Mucosa of rectum (tissue), 2 donors: ENCODE data around the gene INTS15.

Experiments used
- H3K27ac ChIP-seq, 2 donors: one replicate each; pipeline ENCODE4 v1.7.0; 2013; ENCODE audit warnings: inconsistent platforms in 2 of 2, low read depth in 2 of 2, low read length in 2 of 2
- H3K27me3 ChIP-seq, 2 donors: one replicate each; pipeline ENCODE4 v1.7.0; 2013; ENCODE audit warnings: low read length in 2 of 2; ENCODE audit not compliant: control insufficient read depth in 2 of 2, insufficient read depth in 2 of 2
- H3K36me3 ChIP-seq, 2 donors: one replicate each; pipeline ENCODE4 v1.7.0; 2013; ENCODE audit warnings: low read length in 2 of 2; ENCODE audit not compliant: control insufficient read depth in 2 of 2, insufficient read depth in 2 of 2
- H3K4me1 ChIP-seq, 2 donors: one replicate each; pipeline ENCODE4 v1.7.0; 2013; ENCODE audit warnings: low read length in 2 of 2, mild to moderate bottlenecking in 1 of 2; ENCODE audit not compliant: control insufficient read depth in 2 of 2, insufficient read depth in 2 of 2
- H3K4me3 ChIP-seq, 2 donors: one replicate each; pipeline ENCODE4 v1.7.0; 2013; ENCODE audit warnings: low read length in 2 of 2
- H3K9ac ChIP-seq, 2 donors: one replicate each; pipeline ENCODE4 v1.7.0; 2013; ENCODE audit warnings: low read length in 2 of 2, low read depth in 1 of 2, mild to moderate bottlenecking in 1 of 2
- H3K9me3 ChIP-seq, 2 donors: one replicate each; pipeline ENCODE4 v1.7.0; 2013; ENCODE audit warnings: low read length in 2 of 2; ENCODE audit not compliant: control insufficient read depth in 2 of 2
- donor health status: healthy.
- donor health status: Normal muscosa, but diverticular disease.

INTS15 gene

DNA sequence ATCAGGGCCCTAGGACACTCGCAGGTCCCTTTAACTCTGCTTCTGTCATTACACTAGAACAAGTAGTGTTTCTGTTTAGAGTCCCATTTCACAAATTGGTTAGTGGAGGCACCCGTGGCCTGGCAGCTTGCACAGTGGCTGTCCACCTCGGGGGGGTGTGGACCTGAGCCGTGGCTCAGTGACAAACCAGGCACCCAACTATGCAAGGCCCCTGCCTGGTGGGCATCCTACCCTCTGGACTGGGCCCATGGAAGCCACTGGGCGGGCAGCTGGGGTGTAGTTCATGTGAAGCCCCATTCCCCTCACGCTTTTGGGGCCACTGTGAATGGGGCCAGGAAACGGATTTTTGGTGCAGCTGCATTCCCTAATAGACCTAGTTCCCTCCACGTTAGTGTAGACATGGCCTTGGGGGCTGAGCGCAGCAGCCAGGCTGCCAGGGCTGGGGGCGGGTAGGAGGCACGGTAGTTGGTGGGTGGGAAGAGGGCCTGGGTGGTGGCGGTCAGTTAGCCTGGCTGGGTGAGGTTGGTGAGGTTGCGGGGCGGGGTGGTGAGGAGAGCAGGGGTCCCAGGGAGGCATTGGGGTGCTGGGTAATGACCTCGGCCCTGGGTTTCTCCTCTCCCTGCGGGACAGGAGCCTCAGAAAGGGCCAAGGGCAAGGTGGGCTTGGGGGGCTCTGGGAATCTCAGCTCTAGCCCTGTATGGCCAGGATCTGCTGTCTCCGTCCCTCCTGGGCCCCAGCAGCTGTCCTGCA lies 66.0 kb downstream of the INTS15 start:
- Histone ChIP-seq H3K9ac (no peak overlapping the region), H3K9me3 (no peaks in the 10 kb centered on the region), H3K36me3 (peaks cover 15 to 23% of the 10 kb centered on the region in 2 donors), H3K27ac (no peak overlapping the region), H3K4me1 (no peaks in the 10 kb centered on the region), H3K4me3 (no peak overlapping the region), H3K27me3 (peaks cover 0 to 3% of the 10 kb centered on the region in 2 donors)

GRCh38 chr7:6656413-6656812 lies 66.6 kb downstream of the INTS15 start:
- Histone ChIP-seq H3K36me3 (peaks cover 14 to 22% of the 10 kb centered on the region in 2 donors), H3K27ac (no peak overlapping the region), H3K4me1 (no peaks in the 10 kb centered on the region), H3K9me3 (no peaks in the 10 kb centered on the region), H3K9ac (no peak overlapping the region), H3K4me3 (no peak overlapping the region), H3K27me3 (peaks cover 0 to 3% of the 10 kb centered on the region in 2 donors)
